ENCODE measurements around the gene CEACAM19. TPM values are rescaled to one million over a fixed set of nuclear protein-coding genes. Genes with fewer than 3 reads are reported as not detected.

The CEACAM19 gene
- total RNA-seq, 6 experiments from 2014 or later: 1.8 to 2.5 (median 2.1) TPM

GRCh38 chr19:44723952-44724319 is 52.7 kb downstream of the CEACAM19 start:
- no peaks in the 10 kb centered on the region; the same call in 1 of the 2 replicates for H3K27me3 Mint-ChIP-seq (ENCODE audit: insufficient read depth)
- peak; percentile 99 for TF ChIP-seq CTCF (IDR thresholded peaks at IDR 0.05)
- no peak overlapping the region for H3K27ac Mint-ChIP-seq
- no peaks in the 10 kb centered on the region for H3K36me3 Mint-ChIP-seq (ENCODE audit: low read depth)
- no peaks in the 10 kb centered on the region for H3K9me3 Mint-ChIP-seq
- H3K4me3 Mint-ChIP-seq: no peak overlapping the region
- peak; percentile 74 for DNase-seq
- peaks cover 41% of the 10 kb centered on the region for H3K4me1 Mint-ChIP-seq (ENCODE audit: low read depth)

- H3K27ac Mint-ChIP-seq: no peak overlapping the region
- no peak for DNase-seq
Measured at GRCh38 chr19:44725251-44725650, 54.0 kb downstream of the CEACAM19 start.

GRCh38 chr19:44725684-44726083 is 54.4 kb downstream of the CEACAM19 start:
- no peak for TF ChIP-seq CTCF (IDR thresholded peaks at IDR 0.05)
- no peaks in the 10 kb centered on the region for H3K36me3 Mint-ChIP-seq (ENCODE audit: low read depth)
- DNase-seq: no peak
- peaks cover 34% of the 10 kb centered on the region for H3K4me1 Mint-ChIP-seq (ENCODE audit: low read depth)
- H3K4me3 Mint-ChIP-seq: no peak overlapping the region
- no peak overlapping the region for H3K27ac Mint-ChIP-seq
- H3K9me3 Mint-ChIP-seq: no peaks in the 10 kb centered on the region
- H3K27me3 Mint-ChIP-seq (ENCODE audit: insufficient read depth): no peaks in the 10 kb centered on the region; the same call in 1 of the 2 replicates

More at GRCh38 chr19:44725251-44725650, 54.0 kb downstream of the CEACAM19 start:
- no peak for TF ChIP-seq CTCF (IDR thresholded peaks at IDR 0.05)
- no peaks in the 10 kb centered on the region; the same call in 1 of the 2 replicates for H3K27me3 Mint-ChIP-seq (ENCODE audit: insufficient read depth)
- H3K36me3 Mint-ChIP-seq (ENCODE audit: low read depth): no peaks in the 10 kb centered on the region
- no peaks in the 10 kb centered on the region for H3K9me3 Mint-ChIP-seq
- peaks cover 34% of the 10 kb centered on the region for H3K4me1 Mint-ChIP-seq (ENCODE audit: low read depth)
- H3K4me3 Mint-ChIP-seq: no peak overlapping the region

- no peak for TF ChIP-seq CTCF (IDR thresholded peaks at IDR 0.05)
- H3K4me1 Mint-ChIP-seq (ENCODE audit: low read depth): peaks cover 34% of the 10 kb centered on the region
- H3K9me3 Mint-ChIP-seq: no peaks in the 10 kb centered on the region
- no peaks in the 10 kb centered on the region for H3K36me3 Mint-ChIP-seq (ENCODE audit: low read depth)
- H3K4me3 Mint-ChIP-seq: no peak overlapping the region
- no peak for DNase-seq
- H3K27ac Mint-ChIP-seq: no peak overlapping the region
- H3K27me3 Mint-ChIP-seq (ENCODE audit: insufficient read depth): no peaks in the 10 kb centered on the region; the same call in 1 of the 2 replicates
Measured at GRCh38 chr19:44726465-44726864, 55.2 kb downstream of the CEACAM19 start.

GRCh38 chr19:44728178-44728577 is 56.9 kb downstream of the CEACAM19 start:
- peaks cover 19% of the 10 kb centered on the region for H3K4me1 Mint-ChIP-seq (ENCODE audit: low read depth)
- no peak for TF ChIP-seq CTCF (IDR thresholded peaks at IDR 0.05)
- H3K4me3 Mint-ChIP-seq: no peak overlapping the region
- no peak overlapping the region for H3K27ac Mint-ChIP-seq
- no peaks in the 10 kb centered on the region for H3K9me3 Mint-ChIP-seq
- no peaks in the 10 kb centered on the region; the same call in 1 of the 2 replicates for H3K27me3 Mint-ChIP-seq (ENCODE audit: insufficient read depth)
- DNase-seq: no peak
- no peaks in the 10 kb centered on the region for H3K36me3 Mint-ChIP-seq (ENCODE audit: low read depth)
